Coronary artery (tissue), 2 donors: ENCODE results near the gene PARP12.

Experiments
- DNase-seq: peaks from one replicate; pipeline ENCODE4 v3.0.0-alpha.2; 2017; ENCODE audit warnings: low spot score
- H3K27ac ChIP-seq, 2 donors: fragments of 200-600 bp; sonication (generic); one replicate each; pipeline ENCODE4 v1.5.1; 2016 to 2019
- H3K4me3 ChIP-seq: fragments of 200-600 bp; sonication (generic); 2 replicates; pipeline ENCODE4 v1.5.1; 2016; ENCODE audit warnings: mild to moderate bottlenecking, moderate library complexity
- TF ChIP-seq, protein P1 (sequence below): fragments of 200-600 bp; sonication (generic); IDR thresholded peaks from one replicate; pipeline ENCODE4 v1.5.1; 2019; ENCODE audit warnings: antibody characterized with exemption

PARP12 gene

DNA sequence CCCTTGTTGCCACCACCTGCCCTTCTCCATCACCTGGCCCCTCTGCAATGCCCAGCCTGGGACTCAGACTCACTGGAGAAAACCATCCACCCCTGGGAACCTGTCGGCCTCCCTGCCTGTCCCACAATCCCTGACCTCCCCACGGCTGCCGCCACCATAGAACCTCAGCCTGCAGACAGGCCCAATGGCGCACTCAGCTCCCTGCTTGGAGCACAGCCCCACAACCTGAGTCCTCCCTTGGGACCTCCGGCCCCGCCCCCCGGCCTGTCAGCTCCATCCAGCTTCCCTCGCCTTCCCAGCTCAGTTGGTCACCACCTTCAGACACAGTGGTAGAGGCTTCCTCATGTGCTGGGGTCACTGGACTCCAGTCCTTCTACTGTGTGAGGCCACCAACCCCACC, 41.1 kb downstream of the PARP12 start:
- TF ChIP-seq, protein P1, sequence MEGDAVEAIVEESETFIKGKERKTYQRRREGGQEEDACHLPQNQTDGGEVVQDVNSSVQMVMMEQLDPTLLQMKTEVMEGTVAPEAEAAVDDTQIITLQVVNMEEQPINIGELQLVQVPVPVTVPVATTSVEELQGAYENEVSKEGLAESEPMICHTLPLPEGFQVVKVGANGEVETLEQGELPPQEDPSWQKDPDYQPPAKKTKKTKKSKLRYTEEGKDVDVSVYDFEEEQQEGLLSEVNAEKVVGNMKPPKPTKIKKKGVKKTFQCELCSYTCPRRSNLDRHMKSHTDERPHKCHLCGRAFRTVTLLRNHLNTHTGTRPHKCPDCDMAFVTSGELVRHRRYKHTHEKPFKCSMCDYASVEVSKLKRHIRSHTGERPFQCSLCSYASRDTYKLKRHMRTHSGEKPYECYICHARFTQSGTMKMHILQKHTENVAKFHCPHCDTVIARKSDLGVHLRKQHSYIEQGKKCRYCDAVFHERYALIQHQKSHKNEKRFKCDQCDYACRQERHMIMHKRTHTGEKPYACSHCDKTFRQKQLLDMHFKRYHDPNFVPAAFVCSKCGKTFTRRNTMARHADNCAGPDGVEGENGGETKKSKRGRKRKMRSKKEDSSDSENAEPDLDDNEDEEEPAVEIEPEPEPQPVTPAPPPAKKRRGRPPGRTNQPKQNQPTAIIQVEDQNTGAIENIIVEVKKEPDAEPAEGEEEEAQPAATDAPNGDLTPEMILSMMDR, result no peak
- Histone ChIP-seq H3K27ac (no peak overlapping the region), H3K4me3 (no peak overlapping the region)
- no peak for DNase-seq

DNA sequence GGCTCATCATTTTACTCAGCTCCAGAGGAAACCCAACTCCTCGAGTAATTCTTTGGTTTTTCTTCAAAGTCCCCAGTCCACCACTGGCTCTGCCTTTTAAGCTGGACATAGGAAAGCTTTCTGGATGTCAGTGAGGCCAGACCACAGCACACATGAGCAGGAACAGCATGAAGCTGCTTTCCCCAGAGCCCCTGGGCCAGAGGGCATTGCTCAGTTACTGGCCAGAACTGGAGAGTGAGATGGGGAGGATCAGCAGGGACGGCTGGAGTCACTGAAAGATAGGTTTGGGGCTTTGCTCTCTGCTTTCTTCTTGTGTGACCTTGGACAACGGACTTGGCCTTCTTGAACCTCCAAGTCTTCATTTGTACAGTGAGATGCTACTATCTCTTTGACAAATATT, 43.1 kb downstream of the PARP12 start:
- TF ChIP-seq, protein P1, result no peak

DNA sequence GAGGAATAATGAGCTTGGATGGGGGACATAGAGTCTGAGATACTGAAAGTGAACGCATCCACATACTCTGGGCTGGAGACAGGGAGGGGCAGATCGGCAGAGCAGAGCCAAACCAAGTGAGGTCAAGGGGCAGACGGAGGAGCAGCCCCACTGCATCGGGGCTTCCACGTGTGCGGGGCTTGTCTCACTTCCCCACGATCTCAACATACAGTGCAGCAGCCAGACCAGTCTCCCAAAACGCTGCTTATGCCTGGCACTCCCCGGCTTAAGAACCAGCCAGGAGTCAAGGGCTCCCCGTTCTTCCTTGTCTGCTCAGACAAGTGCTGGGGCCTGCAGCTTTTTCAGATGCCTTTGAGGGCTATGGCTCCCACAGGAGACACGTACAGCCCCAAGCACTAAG, 43.6 kb downstream of the PARP12 start:
- DNase-seq, result no peak
- H3K27ac ChIP-seq, result no peak overlapping the region
- TF ChIP-seq, protein P1, result no peak
- H3K4me3 ChIP-seq, result no peak overlapping the region

More for the DNA sequence above, 43.1 kb downstream of the PARP12 start:
- DNase-seq, result no peak
- Histone ChIP-seq H3K4me3 (no peak overlapping the region), H3K27ac (no peak overlapping the region)

DNA sequence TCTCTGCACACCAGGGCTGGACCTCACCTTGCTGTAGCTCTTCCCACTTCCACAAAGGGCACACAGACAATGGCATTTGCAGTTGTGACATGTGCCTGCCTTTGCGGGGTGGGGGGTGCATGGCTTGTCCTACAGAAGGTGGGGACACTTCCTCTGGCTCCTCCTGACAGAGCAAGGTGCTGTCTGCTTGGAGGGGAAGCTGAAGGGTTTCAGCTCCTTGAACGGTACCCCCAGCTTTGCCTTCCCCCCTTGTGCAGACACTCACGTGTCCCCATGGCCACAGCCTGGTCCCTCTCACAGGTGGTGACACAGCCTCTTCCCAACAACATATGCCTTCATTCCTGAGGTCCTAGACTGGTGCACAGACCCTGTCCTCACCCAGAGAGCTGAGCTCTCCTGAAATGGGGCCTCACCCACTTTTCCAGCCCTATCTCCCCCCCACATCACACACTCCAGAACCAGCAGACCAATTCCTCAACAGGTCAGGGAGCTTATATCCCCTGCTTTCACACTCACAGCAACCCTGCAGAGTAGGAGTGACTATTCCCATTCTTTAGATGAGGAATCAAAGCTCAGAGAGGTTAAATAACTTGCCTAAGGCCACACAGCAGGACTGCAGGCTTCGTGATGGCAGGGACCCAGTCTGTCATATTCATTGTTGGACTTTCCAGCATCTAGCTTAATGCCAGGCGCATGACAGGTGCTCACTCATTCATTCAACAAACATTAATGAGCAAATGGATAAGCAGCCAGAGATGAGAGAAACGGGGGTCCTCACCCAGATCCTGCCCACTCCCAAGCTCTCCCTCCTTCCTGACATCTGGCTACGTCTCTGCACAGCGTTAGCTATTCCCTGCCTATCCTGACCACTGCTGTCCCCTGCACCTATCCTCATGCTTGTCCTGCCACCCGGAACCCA, 44.4 kb downstream of the PARP12 start:
- Histone ChIP-seq H3K27ac (no peak overlapping the region), H3K4me3 (no peak overlapping the region)
- no peak for DNase-seq
- TF ChIP-seq, protein P1, result no peak

DNA sequence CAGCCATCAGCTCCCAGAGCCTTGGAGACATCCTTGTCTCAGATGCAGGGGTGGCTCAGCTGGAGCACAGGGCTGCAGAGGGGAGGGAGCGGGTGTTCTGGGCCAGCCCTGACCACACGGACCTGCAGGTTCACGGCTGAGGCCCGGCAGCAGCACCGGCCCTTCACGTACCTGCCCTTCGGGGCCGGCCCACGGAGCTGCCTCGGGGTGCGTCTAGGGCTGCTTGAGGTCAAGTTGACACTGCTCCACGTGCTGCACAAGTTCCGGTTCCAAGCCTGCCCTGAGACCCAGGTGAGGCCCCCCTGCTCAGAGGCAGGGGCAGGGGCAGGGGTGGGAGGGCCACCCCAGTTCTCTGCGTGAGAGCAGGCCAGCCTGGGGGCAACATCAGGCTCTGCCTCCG, 45.2 kb downstream of the PARP12 start:
- Histone ChIP-seq H3K4me3 (no peak overlapping the region), H3K27ac (no peak overlapping the region)
- TF ChIP-seq, protein P1, result no peak
- DNase-seq, result no peak

DNA sequence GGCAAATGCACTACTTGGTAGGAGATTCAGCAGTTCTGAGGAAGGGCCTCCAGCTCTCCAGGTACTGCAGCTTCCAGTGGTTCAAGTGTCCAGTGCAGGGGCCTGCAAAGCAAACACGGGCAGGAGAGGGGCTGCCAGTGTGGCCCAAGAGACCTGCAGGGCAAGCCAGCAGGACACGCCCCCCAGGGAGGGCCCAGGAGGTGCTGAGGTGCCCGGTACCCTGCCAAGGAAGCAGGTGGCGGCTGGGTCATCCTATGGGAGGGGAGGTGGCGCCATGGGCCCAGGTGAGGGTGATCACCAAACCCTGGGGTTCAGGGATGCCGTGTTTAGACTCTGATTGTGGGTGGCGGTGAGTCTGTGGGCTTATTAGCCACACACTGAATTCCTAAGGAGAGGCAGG, 45.7 kb downstream of the PARP12 start:
- H3K4me3 ChIP-seq, result no peak overlapping the region
- H3K27ac ChIP-seq, result no peak overlapping the region
- TF ChIP-seq, protein P1, result no peak
- no peak for DNase-seq

DNA sequence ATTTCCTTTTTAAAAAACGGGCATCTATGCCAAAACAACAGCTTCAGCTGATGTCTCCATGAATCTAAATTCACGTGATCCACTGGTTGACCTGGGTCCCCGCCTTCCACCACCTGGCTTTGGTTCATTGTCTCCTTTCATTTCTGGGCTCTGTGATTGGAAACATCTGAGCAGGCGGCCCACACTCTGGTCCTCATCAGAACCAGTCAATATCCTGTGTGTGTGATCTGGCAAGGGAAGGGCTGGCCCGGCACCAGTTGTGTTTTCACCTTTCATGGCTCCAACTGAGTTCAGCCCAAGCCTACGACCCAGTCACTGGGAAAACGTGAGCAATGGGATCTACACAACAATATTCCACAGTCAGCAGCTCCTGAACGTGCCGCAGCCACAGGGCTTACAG, 46.2 kb downstream of the PARP12 start:
- no peak overlapping the region for H3K4me3 ChIP-seq
- TF ChIP-seq, protein P1, result no peak
- no peak for DNase-seq
- H3K27ac ChIP-seq, result no peak overlapping the region
